Stomach smooth muscle (tissue), 2 donors: Measurements from ENCODE around the gene FNDC7.

Source experiments
- H3K27ac ChIP-seq: one replicate; pipeline ENCODE4 v1.7.0; 2013; ENCODE audit warnings: mild to moderate bottlenecking, low read length, inconsistent platforms
- H3K27me3 ChIP-seq, 2 donors: one replicate each; pipeline ENCODE4 v1.7.0; 2013; ENCODE audit warnings: low read length in 2 of 2; ENCODE audit not compliant: insufficient read depth in 2 of 2, control insufficient read depth in 1 of 2
- H3K36me3 ChIP-seq, 2 donors: one replicate each; pipeline ENCODE4 v1.7.0; 2013; ENCODE audit warnings: low read length in 2 of 2; ENCODE audit not compliant: control insufficient read depth in 2 of 2, insufficient read depth in 2 of 2
- H3K4me1 ChIP-seq: one replicate; pipeline ENCODE4 v1.7.0; 2013; ENCODE audit warnings: low read length; ENCODE audit not compliant: control insufficient read depth, insufficient read depth
- H3K4me3 ChIP-seq, 2 donors: one replicate each; pipeline ENCODE4 v1.7.0; 2013; ENCODE audit warnings: low read length in 2 of 2
- H3K9ac ChIP-seq, 2 donors: one replicate each; pipeline ENCODE4 v1.7.0; 2013; ENCODE audit warnings: low read length in 2 of 2, mild to moderate bottlenecking in 1 of 2
- H3K9me3 ChIP-seq, 2 donors: one replicate each; pipeline ENCODE4 v1.7.0; 2013; ENCODE audit warnings: low read length in 2 of 2; ENCODE audit not compliant: control insufficient read depth in 2 of 2
- donor health status: healthy.
- donor health status: Pancreatic carcinoma.

Gene FNDC7

GRCh38 chr1:108745980-108746381 lies 33.3 kb downstream of the FNDC7 start:
- no peaks in the 10 kb centered on the region for H3K4me1 ChIP-seq
- H3K36me3 ChIP-seq = peaks cover 0 to 3% of the 10 kb centered on the region in 2 donors
- peak overlapping the region in 1 of 2 donors; percentile 95 for H3K4me3 ChIP-seq
- H3K27ac ChIP-seq = peak overlapping the region; percentile 97
- H3K27me3 ChIP-seq = peaks cover 0 to 2% of the 10 kb centered on the region in 2 donors
- peak overlapping the region in 1 of 2 donors; percentile 42 for H3K9ac ChIP-seq
- H3K9me3 ChIP-seq = no peaks in the 10 kb centered on the region

GRCh38 chr1:108746382-108747170 lies 33.9 kb downstream of the FNDC7 start, which contains the start of gene STXBP3:
Gene STXBP3 (plus strand): TSS chr1:108746674. CDS start chr1:108746738, 64 bp downstream.
- Histone ChIP-seq H3K27ac (peak within 1 kb of the TSS; percentile 97), H3K36me3 (peaks cover 0 to 3% of the 10 kb centered on the region in 2 donors), H3K4me3 (peak within 1 kb of the TSS; percentile 89 to 95), H3K9me3 (no peaks in the 10 kb centered on the region), H3K9ac (peak within 1 kb of the TSS; percentile 93 to 97), H3K27me3 (peaks cover 0 to 2% of the 10 kb centered on the region in 2 donors), H3K4me1 (no peaks in the 10 kb centered on the region)

DNA sequence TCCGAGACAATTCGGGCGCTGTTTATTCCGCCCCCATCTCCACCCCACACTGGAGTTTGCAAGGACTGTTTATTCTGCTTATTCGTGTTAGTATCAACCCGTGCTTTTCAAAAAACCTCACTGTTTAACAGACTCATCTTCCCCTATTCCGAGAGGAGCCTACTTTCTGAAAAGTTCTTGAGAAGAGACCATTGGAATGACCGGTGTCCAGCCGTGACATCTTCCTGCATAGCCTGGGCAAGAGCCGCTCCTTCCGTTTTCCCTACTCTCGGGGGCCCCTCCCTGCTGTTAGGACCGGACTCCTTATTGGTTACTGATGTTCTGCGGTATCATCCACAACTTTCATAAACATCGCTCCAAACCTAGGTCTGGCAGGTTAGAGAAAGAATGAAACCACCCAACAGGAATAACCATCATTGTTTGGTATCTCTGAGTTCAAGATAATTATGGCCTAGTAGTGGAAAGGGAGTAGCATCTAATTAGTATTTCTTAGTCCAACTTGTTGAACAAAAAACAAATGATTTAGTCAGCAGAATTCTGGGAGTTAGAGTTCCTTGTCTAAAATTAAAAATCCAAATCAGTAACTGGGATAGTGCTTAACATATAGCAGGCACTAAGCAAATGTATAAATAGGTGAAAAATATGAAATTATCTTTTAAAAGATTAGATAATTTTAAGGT lies 34.6 kb downstream of the FNDC7 start:
- Histone ChIP-seq H3K9ac (peak overlapping the region; percentile 93 to 97), H3K9me3 (no peaks in the 10 kb centered on the region), H3K27me3 (peaks cover 0 to under 1% of the 10 kb centered on the region in 2 donors), H3K4me3 (peak overlapping the region; percentile 89 to 95), H3K27ac (peak overlapping the region; percentile 97), H3K4me1 (no peaks in the 10 kb centered on the region), H3K36me3 (peaks cover 0 to 4% of the 10 kb centered on the region in 2 donors)

DNA sequence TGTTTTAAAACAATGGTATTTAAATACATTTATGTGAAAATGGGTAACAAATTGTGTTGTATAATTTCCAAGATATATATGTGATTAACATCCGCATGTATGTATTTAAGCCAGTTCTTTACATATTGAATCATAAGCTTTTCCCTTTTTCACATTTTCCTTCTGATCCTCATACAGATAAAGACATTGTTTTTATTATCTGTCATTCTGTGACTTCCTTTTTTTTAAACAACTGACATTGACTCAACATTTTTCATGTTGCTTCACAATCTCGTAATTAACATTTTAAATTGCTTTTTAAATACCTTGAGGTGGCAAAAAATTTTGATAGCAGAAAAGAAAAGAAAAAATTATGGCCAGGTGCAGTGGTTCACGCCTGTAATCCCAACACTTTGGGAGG lies 35.2 kb downstream of the FNDC7 start:
- Histone ChIP-seq H3K27ac (no peak overlapping the region), H3K9ac (no peak overlapping the region), H3K27me3 (no peaks in the 10 kb centered on the region), H3K36me3 (peaks cover 0 to 9% of the 10 kb centered on the region in 2 donors), H3K4me1 (no peaks in the 10 kb centered on the region), H3K9me3 (no peaks in the 10 kb centered on the region), H3K4me3 (peak overlapping the region in 1 of 2 donors; percentile 95)

- Histone ChIP-seq H3K4me1 (no peaks in the 10 kb centered on the region), H3K27ac (no peak overlapping the region), H3K9ac (no peak overlapping the region)
Observed at GRCh38 chr1:108749081-108749480, 36.4 kb downstream of the FNDC7 start.

GRCh38 chr1:108750476-108751181 lies 37.9 kb downstream of the FNDC7 start:
- peaks cover 2 to 10% of the 10 kb centered on the region in 2 donors for H3K36me3 ChIP-seq
- H3K27ac ChIP-seq = no peak overlapping the region
- H3K9ac ChIP-seq = no peak overlapping the region
- no peak overlapping the region for H3K4me3 ChIP-seq
- no peaks in the 10 kb centered on the region for H3K9me3 ChIP-seq
- no peaks in the 10 kb centered on the region for H3K4me1 ChIP-seq
- H3K27me3 ChIP-seq = no peaks in the 10 kb centered on the region

More at GRCh38 chr1:108749081-108749480, 36.4 kb downstream of the FNDC7 start:
- Histone ChIP-seq H3K4me3 (no peak overlapping the region), H3K9me3 (no peaks in the 10 kb centered on the region), H3K36me3 (peaks cover under 1 to 10% of the 10 kb centered on the region in 2 donors), H3K27me3 (no peaks in the 10 kb centered on the region)

- no peaks in the 10 kb centered on the region for H3K4me1 ChIP-seq
- H3K9me3 ChIP-seq = no peaks in the 10 kb centered on the region
- H3K27ac ChIP-seq = no peak overlapping the region
- H3K27me3 ChIP-seq = no peaks in the 10 kb centered on the region
- no peak overlapping the region for H3K9ac ChIP-seq
- peaks cover 7 to 10% of the 10 kb centered on the region in 2 donors for H3K36me3 ChIP-seq
- H3K4me3 ChIP-seq = no peak overlapping the region
Observed at GRCh38 chr1:108753363-108753762, 40.7 kb downstream of the FNDC7 start.

DNA sequence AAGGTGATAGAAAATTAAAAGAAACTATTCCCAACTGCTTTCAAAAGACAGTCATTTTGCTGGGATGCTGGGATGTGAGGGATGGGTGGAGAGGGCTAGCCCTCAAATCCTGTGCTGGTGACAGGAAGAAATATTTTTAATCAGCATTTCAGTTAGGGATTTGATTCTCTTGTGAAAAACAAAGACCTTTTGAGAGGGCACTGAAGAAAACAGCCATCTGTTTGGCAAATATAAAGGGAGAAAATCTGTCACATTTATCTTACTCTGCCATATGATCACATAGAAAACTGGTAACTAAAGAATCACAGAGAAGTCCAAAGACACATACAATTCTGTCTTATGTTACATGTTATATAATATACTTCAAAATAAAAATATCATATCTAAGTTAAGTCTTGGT lies 46.1 kb downstream of the FNDC7 start:
- Histone ChIP-seq H3K4me1 (no peaks in the 10 kb centered on the region), H3K9ac (no peak overlapping the region), H3K4me3 (no peak overlapping the region), H3K9me3 (no peaks in the 10 kb centered on the region), H3K36me3 (peaks cover 4 to 17% of the 10 kb centered on the region in 2 donors), H3K27me3 (no peaks in the 10 kb centered on the region), H3K27ac (no peak overlapping the region)

- no peaks in the 10 kb centered on the region for H3K27me3 ChIP-seq
- no peak overlapping the region for H3K9ac ChIP-seq
- no peaks in the 10 kb centered on the region for H3K4me1 ChIP-seq
- H3K4me3 ChIP-seq = no peak overlapping the region
- no peak overlapping the region for H3K27ac ChIP-seq
- H3K36me3 ChIP-seq = peaks cover 19 to 25% of the 10 kb centered on the region in 2 donors
- H3K9me3 ChIP-seq = no peaks in the 10 kb centered on the region
Observed at GRCh38 chr1:108767115-108767514, 54.4 kb downstream of the FNDC7 start.

DNA sequence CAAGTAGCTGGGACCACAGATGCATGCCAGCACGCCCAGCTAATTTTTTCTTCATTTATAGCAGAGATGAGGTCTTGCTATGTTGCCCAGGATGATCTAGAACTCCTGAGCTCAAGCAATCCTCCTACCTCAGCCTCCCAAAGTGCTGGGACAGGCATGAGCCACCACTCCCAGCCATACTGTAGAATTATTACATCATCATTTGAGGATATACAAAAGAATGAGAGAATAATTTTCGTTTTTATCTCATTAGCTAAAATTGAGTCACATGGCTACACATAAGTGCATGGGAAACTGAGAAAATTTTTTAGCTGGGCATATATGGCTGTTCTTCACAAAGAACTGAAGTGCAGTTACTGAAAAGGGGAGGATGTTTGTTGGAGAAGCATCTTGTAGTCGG lies 55.0 kb downstream of the FNDC7 start:
- Histone ChIP-seq H3K36me3 (peaks cover 19 to 23% of the 10 kb centered on the region in 2 donors), H3K4me1 (no peaks in the 10 kb centered on the region), H3K4me3 (no peak overlapping the region), H3K9me3 (no peaks in the 10 kb centered on the region), H3K27ac (no peak overlapping the region), H3K27me3 (no peaks in the 10 kb centered on the region), H3K9ac (no peak overlapping the region)
